Natural killer cell (primary cell): Measurements from ENCODE around the gene RUNX1. TPM values are rescaled to one million over a fixed set of nuclear protein-coding genes. Genes with fewer than 3 reads are reported as not detected.
A peak's percentile ranks its signal among the peaks of the same experiment; 100 is the strongest.

Experiments used
- ATAC-seq, 3 donors: fragments of 150-1000 bp in 2 of 3; fragments of 200-7000 bp in 1 of 3; cut with Tn5 transposase; 1 replicate in 1 of 3; 2 replicates in 2 of 3; pipeline ENCODE4 v1.10.0; 2021; ENCODE audit warnings: mild to moderate bottlenecking in 2 of 3, moderate library complexity in 2 of 3
- DNase-seq, 2 donors: peaks; one replicate each; pipeline versions ENCODE4 v3.0.0 to v3.0.0-alpha.2; 2013 to 2021; ENCODE audit warnings: mixed read lengths in 1 of 2
- H3K27ac ChIP-seq: one replicate; pipeline ENCODE4 v1.5.1; 2013; ENCODE audit warnings: mild to moderate bottlenecking, low read length
- H3K27me3 ChIP-seq: one replicate; pipeline ENCODE4 v1.6.1; 2013; ENCODE audit warnings: low read length; ENCODE audit not compliant: control insufficient read depth, insufficient read depth
- H3K36me3 ChIP-seq: one replicate; pipeline ENCODE4 v1.6.1; 2013; ENCODE audit warnings: low read length; ENCODE audit not compliant: control insufficient read depth, insufficient read depth
- H3K4me1 ChIP-seq: one replicate; pipeline ENCODE4 v1.6.1; 2013; ENCODE audit warnings: low read length; ENCODE audit not compliant: control insufficient read depth, insufficient read depth
- H3K4me3 ChIP-seq: one replicate; pipeline ENCODE4 v1.5.1; 2013; ENCODE audit warnings: low read length
- H3K9me3 ChIP-seq: one replicate; pipeline ENCODE4 v1.6.1; 2013; ENCODE audit warnings: low read length; ENCODE audit not compliant: control insufficient read depth, insufficient read depth
- H3K27ac Mint-ChIP-seq, 2 donors: one replicate each; pipeline ENCODE4 v1.8.0; 2022; ENCODE audit warnings: mild to moderate bottlenecking in 2 of 2, mixed read lengths in 2 of 2, moderate library complexity in 1 of 2
- H3K27me3 Mint-ChIP-seq, 2 donors: one replicate each; pipeline ENCODE4 v1.8.0; 2022; ENCODE audit warnings: low read depth in 2 of 2, mixed read lengths in 2 of 2
- H3K36me3 Mint-ChIP-seq: one replicate; pipeline ENCODE4 v1.8.0; 2022; ENCODE audit warnings: mixed read lengths
- H3K4me1 Mint-ChIP-seq, 2 donors: one replicate each; pipeline ENCODE4 v1.8.0; 2022; ENCODE audit warnings: mixed read lengths in 2 of 2
- H3K4me3 Mint-ChIP-seq: one replicate; pipeline ENCODE4 v1.8.0; 2022; ENCODE audit warnings: mild to moderate bottlenecking, moderate library complexity, mixed read lengths
- H3K9me3 Mint-ChIP-seq, 2 donors: one replicate each; pipeline ENCODE4 v1.8.0; 2022; ENCODE audit warnings: mixed read lengths in 2 of 2
- whole genome bisulfite sequencing: methylation state at CpG from one replicate; pipeline ENCODE4 v1.1.7; 2013; ENCODE audit warnings: missing lambda C conversion rate; ENCODE audit not compliant: insufficient coverage; 5-methylcytosine and 5-hydroxymethylcytosine counted together
- intact Hi-C: fragments of 100-400 bp; cut with micrococcal nuclease; formaldehyde crosslinking; loops from one replicate; pipeline ENCODE4 v1.14.2; 2022
- total RNA-seq, 4 donors: library from RNA; stranded (reverse); fragments of 120-200 nt in 1 of 4; gene quantifications; one replicate each; pipeline versions ENCODE4 v1.2.3 to v1.2.4, GENCODE V29; 2013 to 2022
- TF ChIP-seq, protein P1 (sequence below): fragments of 200-600 bp; IDR thresholded peaks from one replicate; pipeline ENCODE4 v1.8.0; 2022; ENCODE audit warnings: antibody characterized with exemption

RUNX1 gene
- total RNA-seq, 3 donors from 2014 or later (not counting 1 experiment from before 2014, with no cell fraction given), result 62.1 to 171 (median 98.2) TPM

DNA sequence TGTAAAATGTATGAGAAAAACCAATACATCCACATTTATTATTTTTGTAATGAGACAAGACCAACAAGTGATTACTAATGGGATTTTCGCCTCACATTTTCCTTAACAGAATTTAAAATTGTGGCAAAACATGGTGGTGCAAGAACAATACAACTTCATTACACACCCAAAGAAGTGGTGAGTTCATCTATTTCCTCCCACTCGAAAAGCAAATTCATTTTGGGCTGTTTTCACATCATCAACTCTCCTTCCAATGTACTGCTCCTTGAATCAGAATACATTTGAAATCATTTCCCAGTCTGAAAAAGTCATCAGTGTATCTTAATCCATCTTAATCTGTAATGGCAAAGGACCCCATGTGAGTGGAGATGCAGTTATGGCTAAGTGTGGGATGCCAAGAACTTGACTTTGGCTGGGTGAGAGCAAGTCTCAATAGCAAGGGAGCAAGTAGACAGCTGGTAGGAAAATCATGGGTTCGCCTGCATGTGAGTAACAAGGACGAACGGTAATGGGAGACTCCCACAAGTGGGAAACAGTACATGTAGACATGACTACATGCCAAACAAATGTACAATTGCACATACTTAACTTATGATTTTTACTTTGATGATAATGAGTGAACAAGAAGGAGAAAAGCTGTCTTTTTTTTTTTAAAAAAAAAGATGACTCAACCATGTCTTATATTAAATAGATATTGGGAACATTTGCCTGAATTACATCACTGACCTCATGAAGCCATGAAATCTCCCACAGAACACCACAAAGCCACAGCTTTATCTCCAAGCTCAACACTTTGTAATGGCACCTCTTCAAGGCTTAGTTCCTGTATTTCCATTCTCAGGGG, 46.0 kb downstream of the RUNX1 start:
- Mint-ChIP-seq H3K4me3 (no peak overlapping the region), H3K27ac (peak overlapping the region in 1 of 2 donors; percentile 36), H3K36me3 (no peaks in the 10 kb centered on the region), H3K4me1 (peaks cover 89 to 90% of the 10 kb centered on the region in 2 donors), H3K9me3 (no peaks in the 10 kb centered on the region), H3K27me3 (no peaks in the 10 kb centered on the region)
- Histone ChIP-seq H3K9me3 (no peaks in the 10 kb centered on the region), H3K4me1 (peaks cover 39% of the 10 kb centered on the region), H3K27ac (no peak overlapping the region), H3K36me3 (peaks cover 2% of the 10 kb centered on the region), H3K27me3 (no peaks in the 10 kb centered on the region), H3K4me3 (no peak overlapping the region)
- no peak for ATAC-seq
- intact Hi-C loops, result no loop called here
- 93% methylated on average over 5 of the region's 5 CpGs for WGBS
- no peak for DNase-seq
- TF ChIP-seq, protein P1, sequence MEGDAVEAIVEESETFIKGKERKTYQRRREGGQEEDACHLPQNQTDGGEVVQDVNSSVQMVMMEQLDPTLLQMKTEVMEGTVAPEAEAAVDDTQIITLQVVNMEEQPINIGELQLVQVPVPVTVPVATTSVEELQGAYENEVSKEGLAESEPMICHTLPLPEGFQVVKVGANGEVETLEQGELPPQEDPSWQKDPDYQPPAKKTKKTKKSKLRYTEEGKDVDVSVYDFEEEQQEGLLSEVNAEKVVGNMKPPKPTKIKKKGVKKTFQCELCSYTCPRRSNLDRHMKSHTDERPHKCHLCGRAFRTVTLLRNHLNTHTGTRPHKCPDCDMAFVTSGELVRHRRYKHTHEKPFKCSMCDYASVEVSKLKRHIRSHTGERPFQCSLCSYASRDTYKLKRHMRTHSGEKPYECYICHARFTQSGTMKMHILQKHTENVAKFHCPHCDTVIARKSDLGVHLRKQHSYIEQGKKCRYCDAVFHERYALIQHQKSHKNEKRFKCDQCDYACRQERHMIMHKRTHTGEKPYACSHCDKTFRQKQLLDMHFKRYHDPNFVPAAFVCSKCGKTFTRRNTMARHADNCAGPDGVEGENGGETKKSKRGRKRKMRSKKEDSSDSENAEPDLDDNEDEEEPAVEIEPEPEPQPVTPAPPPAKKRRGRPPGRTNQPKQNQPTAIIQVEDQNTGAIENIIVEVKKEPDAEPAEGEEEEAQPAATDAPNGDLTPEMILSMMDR, result no peak

DNA sequence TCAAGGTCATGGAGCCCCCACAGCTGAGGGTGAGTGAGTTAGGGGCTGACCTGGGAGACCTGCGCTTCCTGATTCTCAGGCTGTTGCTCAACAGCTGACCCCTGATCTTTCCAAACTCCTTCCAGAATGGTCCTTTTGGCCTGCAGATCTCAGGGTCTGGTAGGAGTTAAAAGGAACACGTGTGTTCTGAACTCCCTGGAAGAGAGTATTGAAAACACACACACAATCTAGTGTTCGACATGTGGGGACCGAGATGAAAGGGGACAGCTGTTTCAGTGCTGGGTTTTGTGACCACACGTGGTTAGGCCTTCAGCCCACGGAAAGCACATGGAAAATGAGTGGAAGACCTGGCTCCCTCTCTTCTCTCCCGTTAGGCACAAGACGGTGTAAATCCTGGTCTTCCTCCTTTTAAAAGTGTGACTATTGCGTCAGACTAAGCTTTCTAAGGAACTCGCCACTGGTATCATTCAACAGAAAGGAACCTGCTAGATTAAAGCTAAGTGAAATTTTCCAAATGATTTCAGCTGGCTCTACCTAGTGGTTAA, 49.6 kb downstream of the RUNX1 start:
- intact Hi-C loops, result no loop called here
- Histone ChIP-seq H3K4me3 (no peak overlapping the region), H3K27me3 (no peaks in the 10 kb centered on the region), H3K27ac (no peak overlapping the region), H3K4me1 (peaks cover 44% of the 10 kb centered on the region), H3K9me3 (no peaks in the 10 kb centered on the region), H3K36me3 (peaks cover 2% of the 10 kb centered on the region)
- Mint-ChIP-seq H3K4me1 (peaks cover 80 to 90% of the 10 kb centered on the region in 2 donors), H3K27me3 (no peaks in the 10 kb centered on the region), H3K27ac (peak overlapping the region; percentile 52 to 78), H3K36me3 (no peaks in the 10 kb centered on the region), H3K9me3 (no peaks in the 10 kb centered on the region), H3K4me3 (no peak overlapping the region)
- DNase-seq, result no peak
- WGBS, result 50% methylated on average over 10 of the region's 10 CpGs
- ATAC-seq, result no peak
- TF ChIP-seq, protein P1, result no peak

DNA sequence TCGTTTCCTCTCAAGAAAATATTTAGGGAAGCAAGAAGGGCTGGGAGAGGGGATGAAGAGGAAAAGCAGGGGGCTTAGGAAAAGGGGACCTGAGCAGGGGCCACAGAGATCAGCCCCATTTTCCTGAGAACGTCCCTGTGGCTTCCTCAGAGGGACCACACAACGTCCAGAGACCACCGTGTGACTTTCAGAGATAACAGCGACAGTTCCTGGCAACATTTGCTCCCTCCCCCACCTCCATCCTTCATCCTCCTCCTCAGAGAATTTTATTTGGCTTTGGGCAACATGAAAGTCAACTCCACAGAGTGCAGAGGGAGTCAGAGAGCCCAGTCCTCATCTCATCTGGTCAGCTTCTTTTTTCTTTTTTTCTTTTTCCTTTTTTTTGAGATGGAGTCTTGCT, 50.9 kb downstream of the RUNX1 start:
- Histone ChIP-seq H3K9me3 (no peaks in the 10 kb centered on the region), H3K4me1 (peaks cover 44% of the 10 kb centered on the region), H3K27me3 (no peaks in the 10 kb centered on the region), H3K36me3 (peaks cover 2% of the 10 kb centered on the region), H3K27ac (no peak overlapping the region), H3K4me3 (no peak overlapping the region)
- intact Hi-C loops, result no loop called here
- TF ChIP-seq, protein P1, result no peak
- Mint-ChIP-seq H3K9me3 (no peaks in the 10 kb centered on the region), H3K27ac (peak overlapping the region; percentile 57 to 78), H3K36me3 (no peaks in the 10 kb centered on the region), H3K4me3 (peak overlapping the region; percentile 43), H3K27me3 (no peaks in the 10 kb centered on the region), H3K4me1 (peaks cover 68 to 78% of the 10 kb centered on the region in 2 donors)
- 46% methylated on average over 5 of the region's 5 CpGs for WGBS
- DNase-seq (no peak), ATAC-seq (no peak)
